CD14-positive monocyte (primary cell): ENCODE data around the gene CAMK1D. TPM values are rescaled to one million over a fixed set of nuclear protein-coding genes. Genes with fewer than 3 reads are reported as not detected.
A peak's percentile ranks its signal among the peaks of the same experiment; 100 is the strongest.

Experiments used
- DNase-seq, 3 donors: peaks; one replicate each; pipeline ENCODE4 v3.0.0-alpha.2; 2011 to 2022
- H2AFZ ChIP-seq: 2 replicates; pipeline ENCODE4 v1.6.0; 2012; ENCODE audit warnings: mild to moderate bottlenecking, low read depth, low read length, inconsistent platforms; ENCODE audit not compliant: insufficient read depth, poor library complexity, severe bottlenecking
- H3K27ac ChIP-seq, 2 donors: 1 replicate in 1 of 2; 2 replicates in 1 of 2; pipeline ENCODE4 v1.5.1; 2012 to 2013; ENCODE audit warnings: low read length in 2 of 2, control low read depth in 1 of 2, inconsistent platforms in 1 of 2, low read depth in 1 of 2, mild to moderate bottlenecking in 1 of 2
- H3K27me3 ChIP-seq, 2 donors: one replicate each; pipeline versions ENCODE4 v1.6.0 to v1.6.1; 2011 to 2013; ENCODE audit warnings: low read length in 2 of 2; ENCODE audit not compliant: control insufficient read depth in 2 of 2, insufficient read depth in 2 of 2
- H3K36me3 ChIP-seq, 2 donors: replicated peaks in 1 of 2; 1 replicate in 1 of 2; 2 replicates in 1 of 2; pipeline versions ENCODE4 v1.5.1 to v1.6.1; 2012 to 2013; ENCODE audit warnings: low read length in 2 of 2, control low read depth in 1 of 2, inconsistent platforms in 1 of 2, mild to moderate bottlenecking in 1 of 2; ENCODE audit not compliant: insufficient read depth in 2 of 2, control insufficient read depth in 1 of 2
- H3K4me1 ChIP-seq, 2 donors: 1 replicate in 1 of 2; 2 replicates in 1 of 2; pipeline versions ENCODE4 v1.5.1 to v1.6.1; 2012 to 2013; ENCODE audit warnings: low read length in 2 of 2, control low read depth in 1 of 2, inconsistent platforms in 1 of 2, mild to moderate bottlenecking in 1 of 2, moderate library complexity in 1 of 2; ENCODE audit not compliant: insufficient read depth in 2 of 2, control insufficient read depth in 1 of 2
- H3K4me2 ChIP-seq: replicated peaks from 2 replicates; pipeline ENCODE3; 2012; ENCODE audit warnings: low read length, moderate library complexity, mild to moderate bottlenecking; ENCODE audit not compliant: poor library complexity, severe bottlenecking; ENCODE audit errors: extremely low read depth
- H3K4me3 ChIP-seq, 3 experiments: fragments of 200-600 bp in 1 of 3; sonication (generic) in 1 of 3; replicated peaks in 1 of 3; 1 replicate in 2 of 3; 2 replicates in 1 of 3; pipeline ENCODE4 v1.5.1; 2011 to 2013; ENCODE audit warnings: low read length in 3 of 3, mild to moderate bottlenecking in 3 of 3, control low read depth in 2 of 3, low read depth in 2 of 3, inconsistent platforms in 1 of 3, moderate library complexity in 1 of 3
- H3K79me2 ChIP-seq: 2 replicates; pipeline ENCODE4 v1.6.0; 2012; ENCODE audit warnings: mild to moderate bottlenecking, control low read depth, inconsistent platforms, low read length, moderate library complexity; ENCODE audit not compliant: insufficient read depth
- H3K9ac ChIP-seq: 2 replicates; pipeline ENCODE4 v1.6.0; 2017; ENCODE audit warnings: low read length, mild to moderate bottlenecking; ENCODE audit not compliant: insufficient read depth, poor library complexity, severe bottlenecking
- H3K9me3 ChIP-seq, 2 donors: replicated peaks in 1 of 2; 1 replicate in 1 of 2; 2 replicates in 1 of 2; pipeline versions ENCODE4 v1.5.1 to v1.6.1; 2012 to 2013; ENCODE audit warnings: low read length in 2 of 2, control low read depth in 1 of 2; ENCODE audit not compliant: control insufficient read depth in 1 of 2, insufficient read depth in 1 of 2
- H4K20me1 ChIP-seq: 2 replicates; pipeline ENCODE4 v1.6.0; 2012; ENCODE audit warnings: mild to moderate bottlenecking, low read length, control low read depth, moderate library complexity; ENCODE audit not compliant: insufficient read depth
- H3K27ac Mint-ChIP-seq, 7 donors: one replicate each; pipeline ENCODE4 v1.8.0; 2020; ENCODE audit warnings: mild to moderate bottlenecking in 7 of 7, mixed read lengths in 7 of 7, moderate library complexity in 6 of 7, inconsistent platforms in 2 of 7
- H3K27me3 Mint-ChIP-seq, 3 donors: one replicate each; pipeline ENCODE4 v1.8.0; 2021 to 2022; ENCODE audit warnings: low read depth in 3 of 3, mild to moderate bottlenecking in 3 of 3, mixed read lengths in 3 of 3, moderate library complexity in 3 of 3, inconsistent platforms in 1 of 3
- H3K36me3 Mint-ChIP-seq, 2 donors: one replicate each; pipeline ENCODE4 v1.8.0; 2020; ENCODE audit warnings: mixed read lengths in 2 of 2, inconsistent platforms in 1 of 2, mild to moderate bottlenecking in 1 of 2
- H3K4me1 Mint-ChIP-seq: one replicate; pipeline ENCODE4 v1.8.0; 2020; ENCODE audit warnings: mild to moderate bottlenecking, mixed read lengths
- H3K4me3 Mint-ChIP-seq, 2 donors: one replicate each; pipeline ENCODE4 v1.8.0; 2020; ENCODE audit warnings: mild to moderate bottlenecking in 2 of 2, mixed read lengths in 2 of 2, moderate library complexity in 1 of 2
- H3K9me3 Mint-ChIP-seq, 7 donors: one replicate each; pipeline ENCODE4 v1.8.0; 2020 to 2022; ENCODE audit warnings: mixed read lengths in 7 of 7, mild to moderate bottlenecking in 6 of 7, moderate library complexity in 6 of 7, inconsistent platforms in 2 of 7
- WGBS: methylation state at CpG from one replicate; pipeline ENCODE4 v1.1.5; 2013; ENCODE audit warnings: missing lambda C conversion rate; ENCODE audit not compliant: insufficient coverage; 5-methylcytosine and 5-hydroxymethylcytosine counted together
- intact Hi-C, 2 donors: fragments of 100-400 bp; cut with micrococcal nuclease; formaldehyde crosslinking; loops; one replicate each; pipeline versions ENCODE4 v1.15.0 to v1.15.1; 2023
- polyA plus RNA-seq, 3 donors: library from polyadenylated mRNA; depleted of rRNA in 1 of 3; unstranded in 2 of 3; stranded (reverse) in 1 of 3; fragments of 300-500 nt in 2 of 3; fragments of >200 nt in 1 of 3; fragmentation: Illumina TruSeq in 2 of 3; gene quantifications; 1 replicate in 2 of 3; 2 replicates in 1 of 3; pipeline ENCODE4 v1.2.3, GENCODE V29; 2012 to 2021
- TF ChIP-seq, protein P1 (sequence below): fragments of 200-600 bp; IDR thresholded peaks from one replicate; pipeline ENCODE4 v1.8.0; 2022; ENCODE audit warnings: antibody characterized with exemption, mild to moderate bottlenecking

CAMK1D gene
- polyA plus RNA-seq, 3 donors: 6.7 to 11.8 (median 7.1) TPM

DNA sequence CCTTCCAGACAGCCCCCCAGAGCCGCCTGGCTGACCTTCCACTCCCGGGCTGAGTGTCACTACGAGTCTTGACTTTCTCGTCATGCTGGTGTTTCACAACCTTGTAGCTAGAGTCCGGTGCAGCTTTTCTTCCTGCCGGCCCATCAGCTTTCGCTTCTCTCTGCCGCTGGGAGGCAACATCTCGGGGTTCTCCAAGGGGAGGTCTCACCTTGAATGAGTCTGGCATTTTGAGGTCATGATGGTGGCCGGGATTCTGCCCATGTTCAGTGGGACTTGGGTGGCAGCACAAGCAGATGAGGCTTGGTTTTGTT is 285.2 kb downstream of the CAMK1D start:
- no peaks in the 10 kb centered on the region for H3K4me1 ChIP-seq
- peaks cover 56% of the 10 kb centered on the region for H4K20me1 ChIP-seq
- H3K9me3 ChIP-seq: no peaks in the 10 kb centered on the region
- 27% methylated on average over 7 of the region's 10 CpGs for WGBS
- intact Hi-C loops: no loop called here
- H2AFZ ChIP-seq: no peak overlapping the region
- Mint-ChIP-seq H3K36me3 (peaks cover 0 to 2% of the 10 kb centered on the region in 2 donors), H3K4me1 (peaks cover 6% of the 10 kb centered on the region), H3K9me3 (peaks cover 0 to 3% (median 0%) of the 10 kb centered on the region in 7 donors), H3K27ac (no peak overlapping the region), H3K4me3 (no peak overlapping the region), H3K27me3 (peaks cover 0 to 4% (median 0%) of the 10 kb centered on the region in 3 donors)
- no peak overlapping the region for H3K4me3 ChIP-seq
- no peaks in the 10 kb centered on the region for H3K27me3 ChIP-seq
- H3K4me2 ChIP-seq: no peak overlapping the region
- no peaks in the 10 kb centered on the region for H3K79me2 ChIP-seq
- no peaks in the 10 kb centered on the region for H3K36me3 ChIP-seq
- H3K9ac ChIP-seq: no peak overlapping the region
- TF ChIP-seq, protein P1, sequence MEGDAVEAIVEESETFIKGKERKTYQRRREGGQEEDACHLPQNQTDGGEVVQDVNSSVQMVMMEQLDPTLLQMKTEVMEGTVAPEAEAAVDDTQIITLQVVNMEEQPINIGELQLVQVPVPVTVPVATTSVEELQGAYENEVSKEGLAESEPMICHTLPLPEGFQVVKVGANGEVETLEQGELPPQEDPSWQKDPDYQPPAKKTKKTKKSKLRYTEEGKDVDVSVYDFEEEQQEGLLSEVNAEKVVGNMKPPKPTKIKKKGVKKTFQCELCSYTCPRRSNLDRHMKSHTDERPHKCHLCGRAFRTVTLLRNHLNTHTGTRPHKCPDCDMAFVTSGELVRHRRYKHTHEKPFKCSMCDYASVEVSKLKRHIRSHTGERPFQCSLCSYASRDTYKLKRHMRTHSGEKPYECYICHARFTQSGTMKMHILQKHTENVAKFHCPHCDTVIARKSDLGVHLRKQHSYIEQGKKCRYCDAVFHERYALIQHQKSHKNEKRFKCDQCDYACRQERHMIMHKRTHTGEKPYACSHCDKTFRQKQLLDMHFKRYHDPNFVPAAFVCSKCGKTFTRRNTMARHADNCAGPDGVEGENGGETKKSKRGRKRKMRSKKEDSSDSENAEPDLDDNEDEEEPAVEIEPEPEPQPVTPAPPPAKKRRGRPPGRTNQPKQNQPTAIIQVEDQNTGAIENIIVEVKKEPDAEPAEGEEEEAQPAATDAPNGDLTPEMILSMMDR: no peak
- H3K27ac ChIP-seq: no peak overlapping the region
- DNase-seq: no peak

DNA sequence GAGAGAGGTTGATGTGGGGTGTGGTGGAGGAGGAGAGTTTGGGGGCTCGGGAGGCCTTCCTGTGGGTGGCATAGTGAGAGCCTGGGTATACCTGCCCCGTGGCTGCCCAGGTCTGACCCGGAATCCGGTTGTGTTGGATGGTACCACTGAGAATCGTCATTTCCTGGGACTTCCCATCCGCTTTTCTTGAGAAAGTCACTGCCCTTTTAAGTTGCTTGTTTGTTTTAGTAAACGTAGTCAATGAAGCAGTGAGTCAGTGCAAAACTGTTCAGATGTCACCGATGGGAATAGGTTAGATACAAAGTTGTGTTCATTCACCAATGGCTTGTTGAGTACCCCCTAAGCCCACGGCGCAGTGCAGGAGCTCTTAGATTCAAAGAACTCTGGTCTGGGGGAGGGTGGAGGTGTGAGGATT is 285.8 kb downstream of the CAMK1D start:
- peaks cover 6% of the 10 kb centered on the region for H3K4me1 Mint-ChIP-seq
- H2AFZ ChIP-seq: no peak overlapping the region
- 99% methylated on average over 8 of the region's 10 CpGs for WGBS
- peaks cover 0 to 4% (median 0%) of the 10 kb centered on the region in 3 donors for H3K27me3 Mint-ChIP-seq
- H3K9me3 ChIP-seq: no peaks in the 10 kb centered on the region
- H3K4me3 ChIP-seq: no peak overlapping the region
- H3K36me3 Mint-ChIP-seq: peaks cover 0 to 2% of the 10 kb centered on the region in 2 donors
- peaks cover 0 to 3% (median 0%) of the 10 kb centered on the region in 7 donors for H3K9me3 Mint-ChIP-seq
- no peaks in the 10 kb centered on the region for H3K27me3 ChIP-seq
- H3K36me3 ChIP-seq: no peaks in the 10 kb centered on the region
- peak overlapping the region in 1 of 7 donors; percentile 4 for H3K27ac Mint-ChIP-seq
- H3K4me1 ChIP-seq: no peaks in the 10 kb centered on the region
- H3K4me3 Mint-ChIP-seq: no peak overlapping the region
- no peaks in the 10 kb centered on the region for H3K79me2 ChIP-seq
- peaks cover 56% of the 10 kb centered on the region for H4K20me1 ChIP-seq
- no peak for DNase-seq
- intact Hi-C loops: no loop called here
- H3K4me2 ChIP-seq: no peak overlapping the region
- TF ChIP-seq, protein P1: no peak
- no peak overlapping the region for H3K9ac ChIP-seq
- H3K27ac ChIP-seq: no peak overlapping the region
